B cell (primary cell): Measurements from ENCODE around the gene GPR152. TPM values are rescaled to one million over a fixed set of nuclear protein-coding genes. Genes with fewer than 3 reads are reported as not detected.

Experiments
- ATAC-seq: fragments of 200-7000 bp; cut with Tn5 transposase; one replicate; pipeline ENCODE4 v1.10.0; 2021; ENCODE audit warnings: low read depth, mild to moderate bottlenecking, moderate number of reproducible peaks, moderate library complexity
- CTCF ChIA-PET: fragments of 350-600 bp; sonication (Branson Sonifier 250); formaldehyde crosslinking; loops from one replicate; lab custom pipeline; 2021; ENCODE audit warnings: antibody characterized with exemption, inconsistent platforms; lab: Charles Lee
- POLR2A ChIA-PET: fragments of 350-600 bp; sonication (Branson Sonifier 250); formaldehyde crosslinking; loops from one replicate; lab custom pipeline; 2021; ENCODE audit warnings: antibody characterized with exemption; lab: Charles Lee
- DNase-seq: peaks from one replicate; pipeline ENCODE4 v3.0.0; 2013
- H2AFZ ChIP-seq: 2 replicates; pipeline ENCODE4 v1.6.1; 2012; ENCODE audit warnings: mild to moderate bottlenecking, low read depth, low read length; ENCODE audit not compliant: insufficient read depth, poor library complexity, severe bottlenecking
- H3K27ac ChIP-seq, 2 donors: 1 replicate in 1 of 2; 2 replicates in 1 of 2; pipeline ENCODE4 v1.5.1; 2012 to 2013; ENCODE audit warnings: low read length in 2 of 2, mild to moderate bottlenecking in 2 of 2, moderate library complexity in 1 of 2
- H3K27me3 ChIP-seq, 4 experiments: fragments of 200-600 bp in 1 of 4; sonication (generic) in 1 of 4; replicated peaks in 1 of 4; 1 replicate in 2 of 4; 2 replicates in 2 of 4; pipeline versions ENCODE4 v1.6.1 to v1.7.0; 2013 to 2016; ENCODE audit warnings: low read length in 3 of 4, mild to moderate bottlenecking in 2 of 4, mixed read lengths in 1 of 4, moderate library complexity in 1 of 4; ENCODE audit not compliant: insufficient read depth in 4 of 4, control insufficient read depth in 3 of 4; ENCODE audit errors: control extremely low read depth in 1 of 4
- H3K36me3 ChIP-seq, 2 experiments: replicated peaks in 1 of 2; 1 replicate in 1 of 2; 2 replicates in 1 of 2; pipeline versions ENCODE4 v1.6.1 to v1.7.1; 2013; ENCODE audit warnings: low read length in 1 of 2; ENCODE audit not compliant: insufficient read depth in 2 of 2, control insufficient read depth in 1 of 2; ENCODE audit errors: control extremely low read depth in 1 of 2, extremely low read depth in 1 of 2
- H3K4me1 ChIP-seq, 2 donors: fragments of 200-600 bp in 1 of 2; sonication (generic) in 1 of 2; 1 replicate in 1 of 2; 2 replicates in 1 of 2; pipeline versions ENCODE4 v1.5.1 to v1.6.1; 2013 to 2017; ENCODE audit warnings: low read length in 2 of 2; ENCODE audit not compliant: control insufficient read depth in 2 of 2, insufficient read depth in 2 of 2
- H3K4me2 ChIP-seq: replicated peaks from 2 replicates; pipeline ENCODE3; 2012; ENCODE audit warnings: mild to moderate bottlenecking, low read depth, low read length; ENCODE audit not compliant: poor library complexity, severe bottlenecking
- H3K4me3 ChIP-seq, 5 experiments: fragments of 200-600 bp in 1 of 5; sonication (generic) in 1 of 5; 1 replicate in 3 of 5; 2 replicates in 2 of 5; pipeline versions ENCODE4 v1.5.1 to v1.7.0; 2011 to 2016; ENCODE audit warnings: low read length in 4 of 5, mild to moderate bottlenecking in 4 of 5, low read depth in 2 of 5, control low read depth in 1 of 5, moderate library complexity in 1 of 5; ENCODE audit not compliant: insufficient read depth in 1 of 5; ENCODE audit errors: control extremely low read depth in 1 of 5, extremely low read depth in 1 of 5
- H3K79me2 ChIP-seq: fragments of 200-600 bp; sonication (generic); one replicate; pipeline ENCODE4 v1.6.0; 2016; ENCODE audit warnings: low read length; ENCODE audit not compliant: control insufficient read depth, insufficient read depth
- H3K9ac ChIP-seq: fragments of 200-600 bp; sonication (generic); 2 replicates; pipeline ENCODE4 v1.6.1; 2017; ENCODE audit warnings: mild to moderate bottlenecking, low read length, moderate library complexity
- H3K9me3 ChIP-seq, 3 donors: one replicate each; pipeline versions ENCODE4 v1.6.1 to v1.7.1; 2013; ENCODE audit warnings: low read length in 2 of 3; ENCODE audit not compliant: control insufficient read depth in 2 of 3, insufficient read depth in 1 of 3; ENCODE audit errors: control extremely low read depth in 1 of 3
- H4K20me1 ChIP-seq: 2 replicates; pipeline ENCODE4 v1.6.0; 2012; ENCODE audit warnings: mild to moderate bottlenecking, low read length; ENCODE audit not compliant: insufficient read depth, control insufficient read depth, poor library complexity, severe bottlenecking
- H3K27ac Mint-ChIP-seq: one replicate; pipeline ENCODE4 v1.8.0; 2021; ENCODE audit warnings: mixed read lengths
- H3K27me3 Mint-ChIP-seq: one replicate; pipeline ENCODE4 v1.8.0; 2021; ENCODE audit warnings: mixed read lengths
- H3K4me1 Mint-ChIP-seq: one replicate; pipeline ENCODE4 v1.8.0; 2021; ENCODE audit warnings: mixed read lengths
- H3K4me3 Mint-ChIP-seq: one replicate; pipeline ENCODE4 v1.8.0; 2021; ENCODE audit warnings: mixed read lengths
- H3K9me3 Mint-ChIP-seq: one replicate; pipeline ENCODE4 v1.8.0; 2022; ENCODE audit warnings: mixed read lengths; ENCODE audit not compliant: insufficient read depth
- EZH2 ChIP-seq: IDR thresholded peaks from 2 replicates; pipeline ENCODE4 v1.6.1; 2012; ENCODE audit warnings: borderline replicate concordance, low read depth, mild to moderate bottlenecking, moderate library complexity, low read length; ENCODE audit not compliant: insufficient read depth, poor library complexity, severe bottlenecking
- WGBS: methylation state at CpG from one replicate; pipeline ENCODE4 v1.1.5; 2013; ENCODE audit warnings: missing lambda C conversion rate; ENCODE audit not compliant: insufficient coverage; 5-methylcytosine and 5-hydroxymethylcytosine counted together
- intact Hi-C: fragments of 100-400 bp; cut with micrococcal nuclease; formaldehyde crosslinking; loops from one replicate; pipeline ENCODE4 v1.10.0; 2022
- polyA plus RNA-seq: library from polyadenylated mRNA; depleted of rRNA; stranded (reverse); fragments of >200 nt; gene quantifications from 2 replicates; pipeline ENCODE4 v1.2.3, GENCODE V29; 2012
- total RNA-seq, 2 donors: library from RNA; stranded (reverse); fragments of 120-200 nt in 1 of 2; gene quantifications; 1 replicate in 1 of 2; 2 replicates in 1 of 2; pipeline versions ENCODE4 v1.2.3 to v1.2.4, GENCODE V29; 2013 to 2022
- TF ChIP-seq, protein P1 (sequence below): fragments of 200-600 bp; IDR thresholded peaks from one replicate; pipeline ENCODE4 v1.8.0; 2022; ENCODE audit warnings: antibody characterized with exemption, mild to moderate bottlenecking

The GPR152 gene
- total and polyA plus RNA-seq, 2 donors (not counting 1 experiment from before 2014, with no cell fraction given), result 0.24 TPM; not detected in 1

DNA sequence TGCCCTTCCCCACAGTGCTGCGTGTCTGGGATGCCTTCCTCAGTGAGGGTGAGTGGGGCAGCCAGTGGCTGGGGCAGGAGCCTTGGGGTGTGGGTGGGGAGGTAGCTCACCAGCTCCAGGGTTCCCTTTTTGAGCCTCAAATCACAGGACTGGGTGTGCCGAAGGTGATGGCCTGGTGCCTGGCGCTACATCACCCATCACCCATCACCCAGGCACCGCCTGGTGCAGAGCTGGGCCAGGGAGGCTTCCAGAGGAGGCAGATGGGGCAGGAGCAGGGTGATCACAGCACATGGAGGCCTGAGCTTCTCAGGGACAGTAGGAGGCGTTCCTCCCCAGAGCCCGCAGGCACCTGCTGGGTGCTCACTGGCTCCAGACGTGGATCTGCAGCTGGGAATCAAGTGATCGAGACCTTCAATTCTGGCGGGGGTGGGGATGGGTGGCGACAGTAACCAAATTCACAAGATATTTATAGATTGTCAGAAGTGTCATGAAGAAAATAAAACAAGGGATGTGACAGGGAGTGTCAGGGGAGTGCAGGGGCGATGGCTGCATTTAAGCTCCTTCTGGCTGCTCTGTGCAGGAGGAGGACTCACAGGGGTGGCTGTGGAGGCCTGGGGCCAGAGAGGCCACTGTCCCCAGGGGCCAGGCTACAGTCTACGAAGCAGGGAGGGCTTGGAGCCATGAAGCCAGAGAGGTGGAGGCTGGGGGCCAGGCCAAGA lies 45.4 kb downstream of the GPR152 start:
- intact Hi-C loops, result loop anchor here (10.0 kb wide), 1 partner anchor 178 kb away; the partner anchor contains the start of gene GSTP1
- Mint-ChIP-seq H3K27ac (peak overlapping the region; percentile 100), H3K4me3 (peak overlapping the region; percentile 72), H3K27me3 (no peaks in the 10 kb centered on the region), H3K4me1 (peaks cover 84% of the 10 kb centered on the region), H3K9me3 (no peaks in the 10 kb centered on the region)
- Histone ChIP-seq H3K36me3 (peaks cover 0 to 49% of the 10 kb centered on the region in 2 experiments), H3K4me2 (peak overlapping the region; percentile 89), H3K4me3 (peak overlapping the region in 4 of 5 experiments; percentile 7 to 96 (median 36)), H3K27ac (peak overlapping the region; percentile 83 to 88), H3K79me2 (peaks cover 77% of the 10 kb centered on the region), H3K9me3 (peaks cover 0 to 2% (median 0%) of the 10 kb centered on the region in 3 donors), H2AFZ (no peak overlapping the region), H3K4me1 (peaks cover 91 to 96% of the 10 kb centered on the region in 2 donors), H3K27me3 (no peaks in the 10 kb centered on the region), H4K20me1 (peaks cover 47% of the 10 kb centered on the region), H3K9ac (peak overlapping the region; percentile 89)
- 16% methylated on average over 4 of the region's 12 CpGs for WGBS
- DNase-seq (peak; percentile 51), ATAC-seq (no peak)
- no peak for TF ChIP-seq EZH2
- TF ChIP-seq, protein P1, sequence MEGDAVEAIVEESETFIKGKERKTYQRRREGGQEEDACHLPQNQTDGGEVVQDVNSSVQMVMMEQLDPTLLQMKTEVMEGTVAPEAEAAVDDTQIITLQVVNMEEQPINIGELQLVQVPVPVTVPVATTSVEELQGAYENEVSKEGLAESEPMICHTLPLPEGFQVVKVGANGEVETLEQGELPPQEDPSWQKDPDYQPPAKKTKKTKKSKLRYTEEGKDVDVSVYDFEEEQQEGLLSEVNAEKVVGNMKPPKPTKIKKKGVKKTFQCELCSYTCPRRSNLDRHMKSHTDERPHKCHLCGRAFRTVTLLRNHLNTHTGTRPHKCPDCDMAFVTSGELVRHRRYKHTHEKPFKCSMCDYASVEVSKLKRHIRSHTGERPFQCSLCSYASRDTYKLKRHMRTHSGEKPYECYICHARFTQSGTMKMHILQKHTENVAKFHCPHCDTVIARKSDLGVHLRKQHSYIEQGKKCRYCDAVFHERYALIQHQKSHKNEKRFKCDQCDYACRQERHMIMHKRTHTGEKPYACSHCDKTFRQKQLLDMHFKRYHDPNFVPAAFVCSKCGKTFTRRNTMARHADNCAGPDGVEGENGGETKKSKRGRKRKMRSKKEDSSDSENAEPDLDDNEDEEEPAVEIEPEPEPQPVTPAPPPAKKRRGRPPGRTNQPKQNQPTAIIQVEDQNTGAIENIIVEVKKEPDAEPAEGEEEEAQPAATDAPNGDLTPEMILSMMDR, result no peak
- ChIA-PET POLR2A (interaction anchor here (0.6 to 4.2 kb wide), 9 partner anchors 9 to 77 kb away, joined by 3 to 78 read pairs (median 5); partner anchors contain the start of genes PTPRCAP, RAD9A, RPS6KB2 and TMEM134), CTCF (interaction anchor here (0.8 to 3.4 kb wide), 9 partner anchors 8 to 65 kb away, joined by 3 to 18 read pairs (median 4); partner anchors contain the start of genes CARNS1, PTPRCAP and RAD9A)
